GM21529 (cell line): ENCODE results near the gene CAMTA1.

Source experiments
- ATAC-seq: cut with Tn5 transposase; IDR thresholded peaks from one replicate; pipeline ENCODE4 v1.9.1; 2021; ENCODE audit not compliant: unreplicated experiment

The CAMTA1 gene

GRCh38 chr1:7218210-7218832, 433.1 kb downstream of the CAMTA1 start:
- no peak for ATAC-seq

- ATAC-seq = no peak
These were observed 433.8 kb downstream of the CAMTA1 start for GRCh38 chr1:7219031-7219430.

GRCh38 chr1:7220007-7220406, 434.8 kb downstream of the CAMTA1 start:
- no peak for ATAC-seq

GRCh38 chr1:7220712-7221252, 435.5 kb downstream of the CAMTA1 start:
- no peak for ATAC-seq

GRCh38 chr1:7221826-7222694, 436.8 kb downstream of the CAMTA1 start:
- ATAC-seq = no peak

- ATAC-seq = no peak
These were observed 437.4 kb downstream of the CAMTA1 start for GRCh38 chr1:7222695-7223015.

- no peak for ATAC-seq
These were observed 438.3 kb downstream of the CAMTA1 start for GRCh38 chr1:7223334-7224080.

GRCh38 chr1:7224081-7224534, 438.9 kb downstream of the CAMTA1 start:
- no peak for ATAC-seq

GRCh38 chr1:7224644-7225043, 439.4 kb downstream of the CAMTA1 start:
- no peak for ATAC-seq

- ATAC-seq = no peak
These were observed 440.7 kb downstream of the CAMTA1 start for GRCh38 chr1:7225711-7226505.

GRCh38 chr1:7227654-7228053, 442.4 kb downstream of the CAMTA1 start:
- ATAC-seq = no peak

GRCh38 chr1:7228252-7228961, 443.2 kb downstream of the CAMTA1 start:
- ATAC-seq = no peak

- no peak for ATAC-seq
These were observed 443.9 kb downstream of the CAMTA1 start for GRCh38 chr1:7229186-7229585.

GRCh38 chr1:7229696-7230631, 444.7 kb downstream of the CAMTA1 start:
- ATAC-seq = no peak

- ATAC-seq = no peak
These were observed 447.4 kb downstream of the CAMTA1 start for GRCh38 chr1:7232441-7233236.

GRCh38 chr1:7233237-7233540, 447.9 kb downstream of the CAMTA1 start:
- ATAC-seq = no peak

- ATAC-seq = no peak
These were observed 448.6 kb downstream of the CAMTA1 start for GRCh38 chr1:7233646-7234470.

- ATAC-seq = no peak
These were observed 449.2 kb downstream of the CAMTA1 start for GRCh38 chr1:7234471-7234755.
